Activated naive CD8-positive, alpha-beta T cell (primary cell): ENCODE results near the gene LCOR.
A peak's percentile ranks its signal among the peaks of the same experiment; 100 is the strongest.
"Not testable (repeated sequence)": the region's sequence is repeated elsewhere in the genome, so short reads cannot be mapped to it uniquely, and the experiment has no call there.

Experiments used
- H3K27ac Mint-ChIP-seq: one replicate; pipeline ENCODE4 v1.8.0; 2021; ENCODE audit warnings: mixed read lengths
- H3K27me3 Mint-ChIP-seq: one replicate; pipeline ENCODE4 v1.8.0; 2021; ENCODE audit warnings: mixed read lengths
- H3K36me3 Mint-ChIP-seq: one replicate; pipeline ENCODE4 v1.8.0; 2021; ENCODE audit warnings: mixed read lengths
- H3K4me1 Mint-ChIP-seq: one replicate; pipeline ENCODE4 v1.8.0; 2021; ENCODE audit warnings: low read depth, mixed read lengths
- H3K4me3 Mint-ChIP-seq: one replicate; pipeline ENCODE4 v1.8.0; 2021; ENCODE audit warnings: mild to moderate bottlenecking, mixed read lengths
- H3K9me3 Mint-ChIP-seq: one replicate; pipeline ENCODE4 v1.8.0; 2021; ENCODE audit warnings: low read depth, mixed read lengths

LCOR gene

GRCh38 chr10:96831200-96831866, 765 bp upstream of the LCOR start:
- Mint-ChIP-seq H3K9me3 (no peaks in the 10 kb centered on the region), H3K4me1 (peaks cover 42% of the 10 kb centered on the region), H3K27me3 (no peaks in the 10 kb centered on the region), H3K36me3 (no peaks in the 10 kb centered on the region), H3K4me3 (peak overlapping the region; percentile 92), H3K27ac (peak overlapping the region; percentile 92)

- peaks cover 2% of the 10 kb centered on the region for H3K36me3 Mint-ChIP-seq
- peak overlapping the region; percentile 41 for H3K27ac Mint-ChIP-seq
Measured at GRCh38 chr10:96832721-96833219, 672 bp downstream of the LCOR start.

GRCh38 chr10:96833220-96834001, 1.3 kb downstream of the LCOR start:
- peak overlapping the region; percentile 91 for H3K4me3 Mint-ChIP-seq
- peaks cover 2% of the 10 kb centered on the region for H3K36me3 Mint-ChIP-seq
- no peaks in the 10 kb centered on the region for H3K27me3 Mint-ChIP-seq
- H3K27ac Mint-ChIP-seq, result peak overlapping the region; percentile 77
- H3K4me1 Mint-ChIP-seq, result peaks cover 55% of the 10 kb centered on the region
- H3K9me3 Mint-ChIP-seq, result no peaks in the 10 kb centered on the region

More at GRCh38 chr10:96832721-96833219, 672 bp downstream of the LCOR start:
- H3K4me1 Mint-ChIP-seq, result peaks cover 50% of the 10 kb centered on the region
- H3K4me3 Mint-ChIP-seq, result peak overlapping the region; percentile 85
- H3K27me3 Mint-ChIP-seq, result no peaks in the 10 kb centered on the region
- no peaks in the 10 kb centered on the region for H3K9me3 Mint-ChIP-seq

- Mint-ChIP-seq H3K9me3 (no peaks in the 10 kb centered on the region), H3K4me1 (peaks cover 62% of the 10 kb centered on the region), H3K4me3 (peak overlapping the region; percentile 91), H3K27ac (peak overlapping the region; percentile 77), H3K36me3 (peaks cover 2% of the 10 kb centered on the region), H3K27me3 (no peaks in the 10 kb centered on the region)
Measured at GRCh38 chr10:96834120-96834519, 2.0 kb downstream of the LCOR start.

- H3K36me3 Mint-ChIP-seq, result peaks cover 2% of the 10 kb centered on the region
- H3K4me1 Mint-ChIP-seq, result peaks cover 69% of the 10 kb centered on the region
- H3K27me3 Mint-ChIP-seq, result no peaks in the 10 kb centered on the region
- H3K9me3 Mint-ChIP-seq, result no peaks in the 10 kb centered on the region
- H3K4me3 Mint-ChIP-seq, result peak overlapping the region; percentile 51
- peak overlapping the region; percentile 74 for H3K27ac Mint-ChIP-seq
Measured at GRCh38 chr10:96835899-96836298, 3.8 kb downstream of the LCOR start.

- Mint-ChIP-seq H3K4me1 (peaks cover 83% of the 10 kb centered on the region), H3K9me3 (no peaks in the 10 kb centered on the region), H3K4me3 (no peak overlapping the region), H3K27ac (no peak overlapping the region), H3K27me3 (no peaks in the 10 kb centered on the region), H3K36me3 (peaks cover 2% of the 10 kb centered on the region)
Measured at GRCh38 chr10:96838529-96838928, 6.4 kb downstream of the LCOR start.

- Mint-ChIP-seq H3K27ac (no peak overlapping the region), H3K27me3 (no peaks in the 10 kb centered on the region), H3K4me1 (peaks cover 80% of the 10 kb centered on the region), H3K4me3 (peak overlapping the region; percentile 52), H3K36me3 (peaks cover 2% of the 10 kb centered on the region), H3K9me3 (no peaks in the 10 kb centered on the region)
Measured at GRCh38 chr10:96840841-96841518, 8.9 kb downstream of the LCOR start.

GRCh38 chr10:96842896-96843723, 11.0 kb downstream of the LCOR start:
- H3K27me3 Mint-ChIP-seq, result no peaks in the 10 kb centered on the region
- peaks cover 82% of the 10 kb centered on the region for H3K4me1 Mint-ChIP-seq
- H3K9me3 Mint-ChIP-seq, result no peaks in the 10 kb centered on the region
- H3K27ac Mint-ChIP-seq, result no peak overlapping the region
- H3K4me3 Mint-ChIP-seq, result peak overlapping the region; percentile 27
- no peaks in the 10 kb centered on the region for H3K36me3 Mint-ChIP-seq

- Mint-ChIP-seq H3K27me3 (no peaks in the 10 kb centered on the region), H3K27ac (no peak overlapping the region), H3K36me3 (no peaks in the 10 kb centered on the region), H3K4me1 (peaks cover 76% of the 10 kb centered on the region), H3K4me3 (no peak overlapping the region), H3K9me3 (no peaks in the 10 kb centered on the region)
Measured at GRCh38 chr10:96843823-96844222, 11.7 kb downstream of the LCOR start.

GRCh38 chr10:96846395-96846794, 14.3 kb downstream of the LCOR start:
- H3K4me1 Mint-ChIP-seq, result peaks cover 68% of the 10 kb centered on the region
- H3K27ac Mint-ChIP-seq, result no peak overlapping the region
- no peaks in the 10 kb centered on the region for H3K27me3 Mint-ChIP-seq
- H3K9me3 Mint-ChIP-seq, result no peaks in the 10 kb centered on the region
- no peak overlapping the region for H3K4me3 Mint-ChIP-seq
- peaks cover 6% of the 10 kb centered on the region for H3K36me3 Mint-ChIP-seq

- H3K4me3 Mint-ChIP-seq, result no peak overlapping the region
- H3K27me3 Mint-ChIP-seq, result no peaks in the 10 kb centered on the region
- no peak overlapping the region for H3K27ac Mint-ChIP-seq
- no peaks in the 10 kb centered on the region for H3K9me3 Mint-ChIP-seq
- H3K4me1 Mint-ChIP-seq, result peaks cover 69% of the 10 kb centered on the region
- H3K36me3 Mint-ChIP-seq, result peaks cover 6% of the 10 kb centered on the region
Measured at GRCh38 chr10:96846926-96847325, 14.8 kb downstream of the LCOR start.

GRCh38 chr10:96847356-96847755, 15.3 kb downstream of the LCOR start:
- H3K36me3 Mint-ChIP-seq, H3K4me3 Mint-ChIP-seq, H3K27ac Mint-ChIP-seq, H3K9me3 Mint-ChIP-seq, H3K27me3 Mint-ChIP-seq: not testable (repeated sequence)
- peaks cover 67% of the 10 kb centered on the region for H3K4me1 Mint-ChIP-seq

GRCh38 chr10:96850113-96850512, 18.0 kb downstream of the LCOR start:
- Mint-ChIP-seq H3K4me3 (no peak overlapping the region), H3K4me1 (peaks cover 63% of the 10 kb centered on the region), H3K36me3 (peaks cover 8% of the 10 kb centered on the region), H3K27me3 (no peaks in the 10 kb centered on the region), H3K9me3 (no peaks in the 10 kb centered on the region), H3K27ac (peak overlapping the region; percentile 46)

- Mint-ChIP-seq H3K36me3 (peaks cover 8% of the 10 kb centered on the region), H3K4me1 (peaks cover 61% of the 10 kb centered on the region), H3K4me3 (no peak overlapping the region), H3K27ac (no peak overlapping the region), H3K9me3 (no peaks in the 10 kb centered on the region), H3K27me3 (no peaks in the 10 kb centered on the region)
Measured at GRCh38 chr10:96850825-96851224, 18.7 kb downstream of the LCOR start.
